Kidney epithelial cell (primary cell): Measurements from ENCODE around the gene UBAC2. TPM values are rescaled to one million over a fixed set of nuclear protein-coding genes. Genes with fewer than 3 reads are reported as not detected.

Source experiments
- DNase-seq: peaks from one replicate; pipeline ENCODE4 v3.0.0-alpha.2; 2010; ENCODE audit warnings: low read depth
- H3K27me3 ChIP-seq: 2 replicates; pipeline ENCODE4 v1.6.0; 2011; ENCODE audit warnings: low read length; ENCODE audit not compliant: control insufficient read depth, insufficient read depth
- H3K36me3 ChIP-seq: 2 replicates; pipeline ENCODE4 v1.5.1; 2011; ENCODE audit warnings: low read length; ENCODE audit not compliant: control insufficient read depth, insufficient read depth
- H3K4me3 ChIP-seq: 2 replicates; pipeline ENCODE4 v1.5.1; 2011; ENCODE audit warnings: low read depth, mild to moderate bottlenecking, control low read depth, low read length
- total RNA-seq: library from RNA; depleted of rRNA; stranded (reverse); fragments of >200 nt; gene quantifications from 2 replicates; pipeline ENCODE4 v1.2.3, GENCODE V29; 2015
- TF ChIP-seq, protein P1 (sequence below): IDR thresholded peaks from 2 replicates; pipeline ENCODE4 v1.5.1; 2011; ENCODE audit warnings: mild to moderate bottlenecking, moderate library complexity, low read length, control low read depth, inconsistent platforms; ENCODE audit not compliant: insufficient read depth, poor library complexity, severe bottlenecking

Gene UBAC2
- total RNA-seq, 1 donor from 2014 or later = 83.6 TPM

DNA sequence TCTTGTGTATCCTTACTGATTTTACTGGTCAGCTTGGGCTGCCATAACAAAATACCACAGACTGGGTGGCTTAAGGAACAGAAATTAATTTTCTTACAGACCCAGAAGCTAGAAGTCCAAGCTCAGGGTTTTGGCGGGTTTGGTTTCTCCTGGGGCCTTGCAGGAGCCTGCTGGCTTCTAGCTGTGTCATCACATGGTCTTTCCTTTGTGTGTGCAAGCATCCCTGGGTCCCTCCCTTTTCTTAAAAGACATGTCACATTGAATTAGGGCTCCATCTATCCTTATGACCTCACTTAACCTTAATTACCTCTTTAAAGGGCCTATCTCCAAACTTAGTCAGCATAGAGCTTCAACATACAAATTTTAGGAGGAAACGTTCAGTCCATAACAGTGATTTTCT is 23.4 kb downstream of the UBAC2 start:
- Histone ChIP-seq H3K27me3 (no peaks in the 10 kb centered on the region), H3K36me3 (no peaks in the 10 kb centered on the region), H3K4me3 (no peak overlapping the region)
- TF ChIP-seq, protein P1, sequence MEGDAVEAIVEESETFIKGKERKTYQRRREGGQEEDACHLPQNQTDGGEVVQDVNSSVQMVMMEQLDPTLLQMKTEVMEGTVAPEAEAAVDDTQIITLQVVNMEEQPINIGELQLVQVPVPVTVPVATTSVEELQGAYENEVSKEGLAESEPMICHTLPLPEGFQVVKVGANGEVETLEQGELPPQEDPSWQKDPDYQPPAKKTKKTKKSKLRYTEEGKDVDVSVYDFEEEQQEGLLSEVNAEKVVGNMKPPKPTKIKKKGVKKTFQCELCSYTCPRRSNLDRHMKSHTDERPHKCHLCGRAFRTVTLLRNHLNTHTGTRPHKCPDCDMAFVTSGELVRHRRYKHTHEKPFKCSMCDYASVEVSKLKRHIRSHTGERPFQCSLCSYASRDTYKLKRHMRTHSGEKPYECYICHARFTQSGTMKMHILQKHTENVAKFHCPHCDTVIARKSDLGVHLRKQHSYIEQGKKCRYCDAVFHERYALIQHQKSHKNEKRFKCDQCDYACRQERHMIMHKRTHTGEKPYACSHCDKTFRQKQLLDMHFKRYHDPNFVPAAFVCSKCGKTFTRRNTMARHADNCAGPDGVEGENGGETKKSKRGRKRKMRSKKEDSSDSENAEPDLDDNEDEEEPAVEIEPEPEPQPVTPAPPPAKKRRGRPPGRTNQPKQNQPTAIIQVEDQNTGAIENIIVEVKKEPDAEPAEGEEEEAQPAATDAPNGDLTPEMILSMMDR = no peak
- no peak for DNase-seq

DNA sequence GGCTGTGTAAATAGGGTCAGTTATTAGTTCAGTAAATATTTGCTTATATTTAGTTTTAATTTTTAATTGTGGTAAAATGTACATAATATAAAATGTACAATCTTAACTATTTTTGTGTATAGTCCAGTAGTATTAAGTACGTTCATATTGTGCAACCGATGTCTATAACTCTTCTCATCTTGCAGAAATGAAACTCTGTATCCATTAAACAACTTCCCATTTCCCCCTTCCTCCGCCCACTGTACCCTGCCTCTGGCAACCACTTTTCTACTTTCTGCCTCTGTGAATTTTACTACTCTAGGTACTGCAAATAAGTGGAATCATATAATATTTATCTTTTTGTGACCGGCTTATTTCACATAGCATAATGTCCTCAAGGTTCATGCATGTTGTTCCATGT is 24.4 kb downstream of the UBAC2 start:
- Histone ChIP-seq H3K36me3 (no peaks in the 10 kb centered on the region), H3K27me3 (no peaks in the 10 kb centered on the region), H3K4me3 (no peak overlapping the region)
- TF ChIP-seq, protein P1 = no peak
- DNase-seq = no peak

- DNase-seq = no peak
- Histone ChIP-seq H3K36me3 (no peaks in the 10 kb centered on the region), H3K27me3 (no peaks in the 10 kb centered on the region), H3K4me3 (no peak overlapping the region)
- TF ChIP-seq, protein P1 = no peak
Observed at GRCh38 chr13:99226513-99226912, 25.9 kb downstream of the UBAC2 start.

- no peak overlapping the region for H3K4me3 ChIP-seq
- TF ChIP-seq, protein P1 = no peak
- no peak for DNase-seq
- H3K27me3 ChIP-seq = no peaks in the 10 kb centered on the region
- H3K36me3 ChIP-seq = no peaks in the 10 kb centered on the region
Observed at GRCh38 chr13:99227331-99227900, 26.8 kb downstream of the UBAC2 start.

- H3K27me3 ChIP-seq = no peaks in the 10 kb centered on the region
- no peaks in the 10 kb centered on the region for H3K36me3 ChIP-seq
- TF ChIP-seq, protein P1 = no peak
- H3K4me3 ChIP-seq = no peak overlapping the region
- DNase-seq = no peak
Observed at GRCh38 chr13:99227909-99228688, 27.4 kb downstream of the UBAC2 start.
